ENCODE results near the gene SH2D3C. TPM values are rescaled to one million over a fixed set of nuclear protein-coding genes. Genes with fewer than 3 reads are reported as not detected.

The SH2D3C gene
- total and polyA plus RNA-seq, 5 donors from 2014 or later = 17.7 to 39.3 (median 24.2) TPM

DNA sequence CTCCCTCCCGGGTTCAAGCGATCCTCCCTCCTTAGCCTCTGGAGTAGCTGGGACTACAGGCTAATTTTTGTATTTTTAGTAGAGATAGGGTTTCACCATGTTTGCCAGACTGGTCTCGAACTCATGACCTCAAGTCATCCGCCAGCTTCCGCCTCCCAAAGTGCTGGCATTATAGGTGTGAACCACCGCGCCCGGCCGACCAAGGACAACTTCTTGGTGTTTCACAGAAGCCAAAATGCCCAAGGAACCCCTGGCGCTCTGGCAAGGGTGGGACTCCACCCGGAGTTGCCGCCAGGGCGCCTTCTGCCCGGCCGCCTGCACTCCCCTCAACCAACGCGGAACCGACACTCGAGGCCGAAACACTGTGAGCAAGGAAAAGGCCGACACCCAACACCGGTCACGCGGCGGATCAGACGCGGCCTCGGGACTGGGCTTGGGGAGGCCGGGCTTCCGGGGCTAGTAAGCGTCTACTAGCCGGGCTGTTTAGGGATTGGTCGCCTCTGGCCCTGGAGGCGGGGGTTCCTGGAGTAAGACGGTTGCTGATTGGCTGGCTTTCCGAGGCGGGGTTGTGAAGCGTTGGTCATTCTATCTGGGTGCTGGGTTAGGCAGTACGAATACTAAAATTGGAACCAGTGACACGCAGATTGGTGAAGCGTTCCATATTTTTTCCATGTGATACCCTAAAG, 79.3 kb downstream of the SH2D3C start:
- no peaks in the 10 kb centered on the region for H3K36me3 Mint-ChIP-seq
- Histone ChIP-seq H3K27me3 (ENCODE audit: control insufficient read depth, insufficient read depth, low read length) (no peaks in the 10 kb centered on the region), H3K36me3 (ENCODE audit: control insufficient read depth, insufficient read depth, low read length) (no peaks in the 10 kb centered on the region), H3K4me1 (ENCODE audit: control insufficient read depth, insufficient read depth, low read length, poor library complexity, severe bottlenecking) (peaks cover 7% of the 10 kb centered on the region), H3K9me3 (ENCODE audit: control insufficient read depth in 2 of 2, low read length in 2 of 2) (no peaks in the 10 kb centered on the region), H3K27ac (ENCODE audit: insufficient read depth, low read length, poor library complexity, severe bottlenecking) (peak overlapping the region; percentile 63), H3K4me3 (ENCODE audit: low read depth, low read length) (peak overlapping the region; percentile 74)
- peaks cover 0 to 22% (median 9%) of the 10 kb centered on the region in 4 donors for H3K4me1 Mint-ChIP-seq
- ATAC-seq (ENCODE audit: low read depth in 2 of 2) = peak; percentile 88 to 96
- peak; percentile 73 to 93 (median 80) for DNase-seq
- H3K4me3 Mint-ChIP-seq = peak overlapping the region; percentile 66 to 94 (median 83)
- H3K27ac Mint-ChIP-seq = peak overlapping the region; percentile 56 to 93 (median 88)
- peaks cover 4% of the 10 kb centered on the region for H3K27me3 Mint-ChIP-seq
- no peaks in the 10 kb centered on the region for H3K9me3 Mint-ChIP-seq

DNA sequence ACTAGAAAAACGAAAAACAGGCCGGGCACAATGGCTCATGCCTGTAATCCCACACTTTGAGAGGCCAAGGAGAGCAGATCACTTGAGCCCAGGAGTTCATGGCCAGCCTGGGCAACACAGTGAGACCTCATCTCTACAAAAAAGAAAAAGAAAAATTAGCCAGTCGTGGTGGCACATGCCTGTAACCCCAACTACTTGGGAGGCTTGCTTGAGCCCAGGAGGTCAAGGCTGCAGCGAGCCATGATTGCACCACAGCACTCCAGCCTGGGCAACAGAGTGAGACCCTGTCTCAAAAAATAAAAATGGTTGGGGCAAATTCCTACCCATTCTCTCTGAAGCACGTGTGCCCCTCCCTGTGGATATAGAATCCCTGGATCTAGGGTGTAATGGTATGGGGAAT, 80.1 kb downstream of the SH2D3C start:
- H3K4me3 ChIP-seq (ENCODE audit: low read depth, low read length) = no peak overlapping the region
- Mint-ChIP-seq H3K36me3 (peaks cover 6% of the 10 kb centered on the region), H3K27ac (peak overlapping the region in 1 of 3 donors; percentile 28), H3K27me3 (peaks cover 4% of the 10 kb centered on the region), H3K4me3 (peak overlapping the region in 1 of 4 donors; percentile 82), H3K9me3 (no peaks in the 10 kb centered on the region), H3K4me1 (peaks cover 0 to 22% (median 9%) of the 10 kb centered on the region in 4 donors)
- H3K27me3 ChIP-seq (ENCODE audit: control insufficient read depth, insufficient read depth, low read length) = no peaks in the 10 kb centered on the region
- H3K4me1 ChIP-seq (ENCODE audit: control insufficient read depth, insufficient read depth, low read length, poor library complexity, severe bottlenecking) = peaks cover 7% of the 10 kb centered on the region
- H3K9me3 ChIP-seq (ENCODE audit: control insufficient read depth in 2 of 2, low read length in 2 of 2) = no peaks in the 10 kb centered on the region
- no peak overlapping the region for H3K27ac ChIP-seq (ENCODE audit: insufficient read depth, low read length, poor library complexity, severe bottlenecking)
- DNase-seq = no peak
- H3K36me3 ChIP-seq (ENCODE audit: control insufficient read depth, insufficient read depth, low read length) = no peaks in the 10 kb centered on the region
- no peak for ATAC-seq (ENCODE audit: low read depth in 2 of 2)

DNA sequence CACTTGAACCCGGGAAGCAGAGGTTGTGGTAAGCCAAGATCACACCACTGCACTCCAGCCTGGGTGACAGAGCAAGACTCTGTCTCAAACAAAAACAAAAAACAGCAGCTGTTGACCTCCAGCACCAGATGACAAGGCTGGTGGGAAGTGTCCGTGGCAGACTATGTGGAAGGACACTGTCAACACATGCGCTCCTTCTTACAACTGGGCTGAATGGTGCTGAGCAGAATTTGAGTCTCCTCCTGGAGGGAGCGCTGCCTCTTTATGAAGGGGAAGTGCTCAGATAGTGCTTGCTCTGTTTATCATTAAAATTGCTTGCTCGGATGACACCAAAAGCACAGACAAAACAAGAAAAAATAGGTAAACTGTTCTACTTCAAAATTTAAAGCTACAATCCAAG, 80.9 kb downstream of the SH2D3C start:
- peaks cover 9% of the 10 kb centered on the region for H3K36me3 Mint-ChIP-seq
- H3K27me3 ChIP-seq (ENCODE audit: control insufficient read depth, insufficient read depth, low read length) = no peaks in the 10 kb centered on the region
- H3K4me3 Mint-ChIP-seq = no peak overlapping the region
- ATAC-seq (ENCODE audit: low read depth in 2 of 2) = no peak
- no peak overlapping the region for H3K27ac Mint-ChIP-seq
- H3K4me1 ChIP-seq (ENCODE audit: control insufficient read depth, insufficient read depth, low read length, poor library complexity, severe bottlenecking) = peaks cover 7% of the 10 kb centered on the region
- H3K4me1 Mint-ChIP-seq = peaks cover 0 to 22% (median 9%) of the 10 kb centered on the region in 4 donors
- peaks cover 4% of the 10 kb centered on the region for H3K27me3 Mint-ChIP-seq
- no peaks in the 10 kb centered on the region for H3K9me3 Mint-ChIP-seq
- H3K4me3 ChIP-seq (ENCODE audit: low read depth, low read length) = no peak overlapping the region
- no peaks in the 10 kb centered on the region for H3K9me3 ChIP-seq (ENCODE audit: control insufficient read depth in 2 of 2, low read length in 2 of 2)
- H3K27ac ChIP-seq (ENCODE audit: insufficient read depth, low read length, poor library complexity, severe bottlenecking) = no peak overlapping the region
- DNase-seq = no peak
- no peaks in the 10 kb centered on the region for H3K36me3 ChIP-seq (ENCODE audit: control insufficient read depth, insufficient read depth, low read length)

DNA sequence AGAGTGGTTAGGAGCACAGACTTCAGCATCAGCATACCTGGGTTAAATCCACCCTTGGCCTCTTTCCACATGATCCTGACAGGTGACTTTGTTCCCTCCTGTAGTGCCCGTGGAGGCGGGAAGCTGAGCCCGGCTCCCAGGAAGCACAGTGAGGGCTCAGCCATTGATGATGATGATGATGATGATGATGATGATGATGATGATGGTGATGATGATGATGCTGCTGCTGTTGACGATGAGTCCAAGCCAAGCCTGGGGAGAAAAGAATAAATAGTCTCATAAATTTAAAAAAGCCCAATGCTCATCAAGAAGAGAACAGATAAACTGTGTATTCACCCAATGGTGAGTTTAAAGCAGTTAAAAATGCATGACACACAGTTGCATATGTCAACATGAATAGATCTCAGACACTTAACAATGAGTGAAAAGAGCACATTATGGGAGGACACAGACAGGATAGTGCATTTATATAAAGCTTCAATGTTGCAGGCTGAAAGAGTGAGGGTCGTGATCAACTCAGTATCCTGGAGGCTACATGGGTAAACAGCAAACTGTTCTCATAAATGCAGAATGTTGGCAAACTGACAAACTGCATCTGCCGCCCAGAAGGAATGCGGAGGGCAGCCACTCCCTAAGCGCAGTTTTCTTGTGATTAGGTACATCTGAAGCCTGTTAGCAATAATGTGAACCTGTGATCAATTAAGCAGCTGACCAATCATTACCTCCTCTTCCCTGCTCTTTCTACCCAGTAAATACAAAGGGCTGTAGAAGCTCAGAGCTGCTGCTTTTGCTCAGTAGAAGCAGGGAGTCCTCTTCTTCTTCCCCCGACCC, 83.4 kb downstream of the SH2D3C start:
- Histone ChIP-seq H3K27me3 (ENCODE audit: control insufficient read depth, insufficient read depth, low read length) (no peaks in the 10 kb centered on the region), H3K4me3 (ENCODE audit: low read depth, low read length) (no peak overlapping the region), H3K27ac (ENCODE audit: insufficient read depth, low read length, poor library complexity, severe bottlenecking) (no peak overlapping the region), H3K36me3 (ENCODE audit: control insufficient read depth, insufficient read depth, low read length) (no peaks in the 10 kb centered on the region), H3K9me3 (ENCODE audit: control insufficient read depth in 2 of 2, low read length in 2 of 2) (no peaks in the 10 kb centered on the region), H3K4me1 (ENCODE audit: control insufficient read depth, insufficient read depth, low read length, poor library complexity, severe bottlenecking) (peaks cover 7% of the 10 kb centered on the region)
- no peak overlapping the region for H3K4me3 Mint-ChIP-seq
- peaks cover 0 to 19% (median 7%) of the 10 kb centered on the region in 4 donors for H3K4me1 Mint-ChIP-seq
- H3K27me3 Mint-ChIP-seq = peaks cover under 1% of the 10 kb centered on the region
- DNase-seq (no peak), ATAC-seq (ENCODE audit: low read depth in 2 of 2) (no peak)
- no peaks in the 10 kb centered on the region for H3K9me3 Mint-ChIP-seq
- H3K36me3 Mint-ChIP-seq = peaks cover 13% of the 10 kb centered on the region
- H3K27ac Mint-ChIP-seq = no peak overlapping the region

DNA sequence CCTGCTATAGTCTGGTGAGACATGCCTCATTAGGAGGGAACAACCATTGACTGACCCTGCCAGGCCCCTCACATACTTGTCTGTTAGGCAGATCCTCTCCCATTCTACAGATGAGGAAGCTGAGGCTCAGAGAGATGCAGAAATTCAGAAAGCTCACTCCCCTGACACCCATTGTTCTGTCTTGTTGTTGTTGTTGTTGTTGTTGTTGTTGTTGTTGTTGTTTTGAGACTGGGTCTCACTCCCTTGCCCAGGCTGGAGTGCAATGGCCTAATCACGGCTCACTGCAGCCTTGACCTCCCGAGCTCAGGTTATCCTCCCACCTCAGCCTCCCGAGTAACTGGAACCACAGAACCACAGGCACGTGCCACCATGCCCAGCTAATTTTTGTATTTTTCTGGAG, 84.8 kb downstream of the SH2D3C start:
- DNase-seq = no peak
- Mint-ChIP-seq H3K36me3 (peaks cover 13% of the 10 kb centered on the region), H3K4me3 (no peak overlapping the region), H3K4me1 (peaks cover 0 to 7% (median 0%) of the 10 kb centered on the region in 4 donors), H3K9me3 (no peaks in the 10 kb centered on the region), H3K27ac (no peak overlapping the region), H3K27me3 (no peaks in the 10 kb centered on the region)
- no peaks in the 10 kb centered on the region for H3K9me3 ChIP-seq (ENCODE audit: control insufficient read depth in 2 of 2, low read length in 2 of 2)
- H3K27me3 ChIP-seq (ENCODE audit: control insufficient read depth, insufficient read depth, low read length) = no peaks in the 10 kb centered on the region
- no peak for ATAC-seq (ENCODE audit: low read depth in 2 of 2)
- H3K4me3 ChIP-seq (ENCODE audit: low read depth, low read length) = no peak overlapping the region
- H3K27ac ChIP-seq (ENCODE audit: insufficient read depth, low read length, poor library complexity, severe bottlenecking) = no peak overlapping the region
- H3K36me3 ChIP-seq (ENCODE audit: control insufficient read depth, insufficient read depth, low read length) = no peaks in the 10 kb centered on the region
- no peaks in the 10 kb centered on the region for H3K4me1 ChIP-seq (ENCODE audit: control insufficient read depth, insufficient read depth, low read length, poor library complexity, severe bottlenecking)

DNA sequence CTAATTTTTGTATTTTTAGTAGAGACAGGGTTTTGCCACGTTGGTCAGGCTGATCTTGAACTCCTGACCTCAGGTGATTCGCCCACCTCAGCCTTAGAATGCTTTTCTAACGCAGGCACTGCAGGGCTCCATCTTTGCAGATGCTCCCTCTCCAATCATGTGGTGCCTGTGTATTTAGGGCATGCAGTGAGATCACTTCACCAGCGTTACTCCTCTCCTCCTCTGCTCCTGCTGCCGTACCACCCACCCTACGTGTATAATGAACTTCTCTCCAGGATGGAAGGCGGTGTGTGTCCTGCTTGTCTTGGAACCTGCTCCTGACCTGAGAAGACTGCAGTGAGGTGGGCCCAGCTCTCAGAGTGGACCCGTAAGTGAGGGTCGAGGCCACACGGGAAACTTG, 85.3 kb downstream of the SH2D3C start:
- Mint-ChIP-seq H3K4me1 (peaks cover 0 to 7% (median 0%) of the 10 kb centered on the region in 4 donors), H3K4me3 (no peak overlapping the region), H3K27me3 (no peaks in the 10 kb centered on the region), H3K27ac (no peak overlapping the region), H3K36me3 (peaks cover 13% of the 10 kb centered on the region), H3K9me3 (no peaks in the 10 kb centered on the region)
- no peak for DNase-seq
- Histone ChIP-seq H3K4me1 (ENCODE audit: control insufficient read depth, insufficient read depth, low read length, poor library complexity, severe bottlenecking) (no peaks in the 10 kb centered on the region), H3K27ac (ENCODE audit: insufficient read depth, low read length, poor library complexity, severe bottlenecking) (no peak overlapping the region), H3K27me3 (ENCODE audit: control insufficient read depth, insufficient read depth, low read length) (no peaks in the 10 kb centered on the region), H3K4me3 (ENCODE audit: low read depth, low read length) (no peak overlapping the region), H3K9me3 (ENCODE audit: control insufficient read depth in 2 of 2, low read length in 2 of 2) (no peaks in the 10 kb centered on the region), H3K36me3 (ENCODE audit: control insufficient read depth, insufficient read depth, low read length) (no peaks in the 10 kb centered on the region)
- no peak for ATAC-seq (ENCODE audit: low read depth in 2 of 2)

DNA sequence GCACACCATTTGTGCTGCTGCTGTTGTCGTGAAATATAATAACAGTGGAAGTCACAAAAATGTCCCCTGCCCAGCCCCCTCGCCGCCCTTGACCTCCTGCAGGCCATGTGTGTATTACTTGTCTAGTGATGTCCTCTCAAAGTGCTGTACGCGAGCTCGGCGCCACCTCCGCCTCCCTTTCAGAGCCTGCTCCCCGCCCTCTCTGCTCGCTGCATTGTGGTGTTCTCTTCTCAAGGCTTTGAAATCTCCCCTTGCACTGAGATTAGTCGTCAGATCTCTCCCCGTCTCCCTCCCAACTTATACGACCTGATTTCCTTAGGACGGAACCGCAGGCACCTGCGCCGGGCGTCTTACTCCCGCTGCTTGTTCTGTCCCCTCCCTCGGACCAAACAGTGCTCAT, 86.4 kb downstream of the SH2D3C start:
- Histone ChIP-seq H3K9me3 (ENCODE audit: control insufficient read depth in 2 of 2, low read length in 2 of 2) (no peaks in the 10 kb centered on the region), H3K27me3 (ENCODE audit: control insufficient read depth, insufficient read depth, low read length) (no peaks in the 10 kb centered on the region), H3K4me3 (ENCODE audit: low read depth, low read length) (no peak overlapping the region), H3K4me1 (ENCODE audit: control insufficient read depth, insufficient read depth, low read length, poor library complexity, severe bottlenecking) (no peaks in the 10 kb centered on the region), H3K36me3 (ENCODE audit: control insufficient read depth, insufficient read depth, low read length) (no peaks in the 10 kb centered on the region), H3K27ac (ENCODE audit: insufficient read depth, low read length, poor library complexity, severe bottlenecking) (no peak overlapping the region)
- Mint-ChIP-seq H3K4me1 (no peaks in the 10 kb centered on the region), H3K9me3 (peaks cover 0 to 2% (median 0%) of the 10 kb centered on the region in 7 donors), H3K27me3 (no peaks in the 10 kb centered on the region), H3K36me3 (peaks cover 13% of the 10 kb centered on the region), H3K4me3 (no peak overlapping the region), H3K27ac (peak overlapping the region in 1 of 3 donors; percentile 55)
- DNase-seq (no peak), ATAC-seq (ENCODE audit: low read depth in 2 of 2) (no peak)

All from CD4-positive, CD25-positive, alpha-beta regulatory T cell (primary cell).